GM10847 (cell line): Measurements from ENCODE around the gene STPG4.

Experiments
- POLR2A ChIP-seq: IDR thresholded peaks from 2 replicates; pipeline ENCODE4 v1.6.1; 2011; ENCODE audit not compliant: insufficient read length; ENCODE audit errors: extremely low read depth

The STPG4 gene

DNA sequence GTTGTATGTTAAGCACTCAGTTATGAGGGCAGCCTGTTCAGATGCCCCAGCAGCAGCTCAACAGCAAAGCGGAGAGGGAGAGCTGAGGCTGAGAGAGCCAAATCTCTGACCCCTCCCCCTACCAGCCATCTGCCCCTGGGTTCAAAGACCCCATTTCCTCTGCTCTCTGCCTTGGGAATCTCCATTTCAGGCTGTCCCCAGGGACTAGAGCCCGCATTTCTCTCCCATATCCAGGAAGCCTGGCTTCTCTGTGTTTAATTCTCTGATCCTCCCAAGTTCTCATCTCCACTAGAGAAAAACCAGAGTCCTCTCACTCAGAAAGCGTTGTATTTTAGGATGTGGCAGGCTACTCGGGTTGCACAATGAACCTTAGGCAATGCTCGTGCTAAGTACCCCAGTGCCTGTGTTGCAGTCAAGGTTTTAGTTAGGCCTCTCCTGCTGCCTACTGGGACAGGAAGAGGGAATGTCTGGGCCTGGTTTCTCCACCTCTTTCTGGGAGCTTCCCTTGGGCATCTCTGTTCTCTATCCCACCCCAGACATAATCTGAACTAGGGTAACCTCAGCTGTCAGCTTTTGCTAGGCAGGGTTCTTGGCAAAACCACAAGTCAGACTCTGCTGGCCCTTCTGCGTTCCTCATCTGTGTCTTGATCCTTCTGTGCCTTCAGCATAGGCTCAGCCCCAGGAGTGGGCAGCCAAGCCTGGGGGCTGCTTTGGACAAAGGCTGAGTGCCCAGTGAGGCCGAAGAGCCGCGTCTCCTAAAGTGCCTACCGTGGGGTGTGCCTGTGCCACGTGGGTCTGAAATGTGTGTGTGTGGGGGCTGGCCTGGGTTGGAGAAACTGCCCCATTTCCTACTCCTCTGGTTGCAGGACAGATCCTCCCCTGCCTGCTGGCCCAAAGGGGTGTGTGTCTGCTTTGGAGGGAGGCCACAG lies 96.8 kb downstream of the STPG4 start:
- no peak for TF ChIP-seq POLR2A

DNA sequence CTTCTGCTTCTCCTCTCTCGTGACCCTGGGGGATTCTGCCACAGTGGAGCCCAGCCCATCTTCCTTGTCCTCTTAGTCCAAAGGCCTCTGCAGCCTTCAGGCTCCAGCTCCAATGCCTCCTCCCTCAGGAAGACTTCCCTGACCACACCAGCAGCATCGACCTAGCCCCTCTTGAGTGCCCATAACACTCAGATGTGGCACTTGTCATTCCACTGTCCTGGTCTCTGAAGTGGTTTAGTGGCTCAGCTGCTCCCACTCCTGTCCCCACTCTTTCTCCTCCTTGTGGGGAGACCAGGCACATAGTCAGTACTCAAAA lies 97.5 kb downstream of the STPG4 start:
- no peak for TF ChIP-seq POLR2A

DNA sequence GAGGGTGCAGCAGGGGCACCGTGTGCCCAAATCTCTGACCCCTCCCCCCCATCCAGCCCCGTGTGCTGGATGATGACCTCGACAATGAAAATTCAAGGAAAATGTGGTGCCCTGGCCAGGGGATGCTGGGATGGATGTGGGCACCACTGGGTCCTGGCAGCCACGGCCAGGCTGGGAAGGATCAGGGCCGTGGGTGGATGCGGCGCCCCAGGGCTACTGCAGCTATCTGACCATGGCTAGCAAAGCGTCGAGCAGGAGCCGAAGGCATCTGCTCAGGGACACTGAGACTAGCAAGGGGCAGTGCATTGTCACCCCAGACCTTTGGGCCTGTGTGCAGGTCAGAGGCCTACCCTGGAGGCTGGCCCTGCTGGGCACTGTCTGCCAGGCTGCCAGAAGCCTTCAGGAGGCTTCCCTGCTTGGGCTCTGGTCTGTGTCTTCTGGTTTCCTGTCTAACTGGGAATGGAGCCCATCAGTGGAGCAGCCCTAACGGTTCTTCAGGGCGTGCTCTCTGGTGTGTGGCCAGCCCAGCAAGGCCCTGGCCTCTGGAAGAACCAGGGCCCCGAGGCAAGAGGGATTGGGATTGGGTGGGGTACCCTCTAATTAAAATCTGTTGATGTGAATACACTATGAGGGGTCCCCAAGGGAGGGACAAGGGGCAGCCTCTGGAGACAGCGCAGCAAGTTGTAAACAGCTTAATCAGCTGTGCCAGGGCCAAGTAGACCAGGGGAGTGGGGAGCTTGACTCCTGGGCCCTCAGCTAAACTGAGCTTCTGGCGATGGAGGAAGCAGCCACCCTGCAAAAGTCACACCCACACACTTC lies 98.0 kb downstream of the STPG4 start:
- TF ChIP-seq POLR2A = no peak

DNA sequence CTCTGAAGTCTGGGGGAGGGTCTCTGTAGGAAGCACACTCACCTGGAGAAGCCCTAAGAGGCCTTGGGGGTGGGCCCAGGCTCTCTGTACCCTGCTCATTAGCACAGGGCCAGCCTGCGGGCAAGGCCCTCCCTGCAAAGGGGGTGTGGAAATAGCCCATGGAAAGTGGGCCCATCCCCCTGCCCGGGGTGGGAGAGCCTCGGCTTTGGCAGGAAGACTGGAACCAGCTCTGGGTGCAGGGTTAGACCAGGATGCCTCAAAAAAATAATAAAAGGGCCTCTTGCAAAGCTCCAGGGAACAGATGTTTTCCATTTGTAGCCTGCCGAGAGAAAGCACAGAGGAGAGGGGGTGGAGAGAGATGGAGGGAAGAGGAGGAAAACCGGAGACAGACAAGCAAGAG lies 98.7 kb downstream of the STPG4 start:
- TF ChIP-seq POLR2A = no peak

DNA sequence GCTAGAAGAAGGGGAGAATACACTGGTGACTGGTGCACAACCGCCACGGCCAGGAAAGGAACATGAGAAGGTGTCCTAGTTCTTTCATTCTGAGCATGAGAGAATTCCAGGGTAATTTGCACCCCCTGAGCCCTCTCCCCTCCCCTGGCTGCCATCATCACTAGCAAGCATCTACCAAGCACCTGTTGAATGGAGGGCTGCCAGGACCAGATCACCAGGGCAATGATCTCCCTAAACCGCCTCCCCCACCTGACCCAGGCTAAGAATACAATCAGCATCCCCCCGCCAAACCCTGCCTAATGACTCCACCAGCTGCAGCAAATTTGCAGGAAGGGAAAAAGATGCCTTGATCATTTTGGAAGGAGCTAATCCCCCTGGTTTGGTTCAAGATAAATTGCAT lies 100.2 kb downstream of the STPG4 start:
- TF ChIP-seq POLR2A = no peak

DNA sequence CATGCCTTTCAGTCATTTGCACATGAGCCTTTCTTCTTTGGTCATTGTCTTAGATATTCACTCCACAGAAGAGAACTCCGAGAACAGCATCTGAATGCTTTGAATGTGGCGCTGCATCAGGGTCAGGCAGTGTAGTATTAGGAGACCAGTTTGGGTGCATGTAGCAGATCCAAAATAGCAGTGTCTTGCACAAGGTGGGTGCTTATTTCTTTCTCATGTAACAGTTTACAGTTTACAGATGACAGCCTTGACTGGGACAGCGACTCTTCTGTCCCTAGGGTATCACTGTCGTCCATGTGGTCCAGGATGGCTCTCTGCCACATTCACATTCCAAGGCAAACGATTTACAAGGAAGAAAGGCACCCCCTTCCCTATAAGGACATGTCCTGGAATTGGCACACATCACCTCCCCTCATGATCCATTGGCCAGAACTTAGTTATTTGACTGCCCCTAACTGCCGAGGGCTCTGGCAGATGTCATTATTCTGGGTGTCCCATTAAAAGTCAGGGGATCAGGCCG lies 101.0 kb downstream of the STPG4 start:
- no peak for TF ChIP-seq POLR2A

DNA sequence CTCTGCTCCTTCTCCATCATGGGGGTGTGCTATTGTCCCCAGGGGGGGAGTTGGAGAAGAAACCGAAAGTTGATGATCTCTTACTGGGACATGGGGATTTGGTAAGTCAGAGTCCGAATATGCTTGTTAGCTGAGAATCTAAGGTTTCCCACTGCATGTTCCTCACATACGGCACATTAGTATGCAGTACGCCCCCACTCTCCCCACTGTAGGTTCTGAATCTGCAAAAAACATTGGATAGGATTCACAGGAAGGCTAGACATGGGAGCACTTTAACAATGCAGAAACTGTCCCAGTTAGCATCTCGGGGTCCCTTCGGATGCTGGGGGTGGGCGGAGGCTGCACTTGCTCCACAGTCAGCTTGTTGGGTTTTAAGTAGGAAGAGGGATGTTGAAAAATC lies 102.3 kb downstream of the STPG4 start:
- no peak for TF ChIP-seq POLR2A

DNA sequence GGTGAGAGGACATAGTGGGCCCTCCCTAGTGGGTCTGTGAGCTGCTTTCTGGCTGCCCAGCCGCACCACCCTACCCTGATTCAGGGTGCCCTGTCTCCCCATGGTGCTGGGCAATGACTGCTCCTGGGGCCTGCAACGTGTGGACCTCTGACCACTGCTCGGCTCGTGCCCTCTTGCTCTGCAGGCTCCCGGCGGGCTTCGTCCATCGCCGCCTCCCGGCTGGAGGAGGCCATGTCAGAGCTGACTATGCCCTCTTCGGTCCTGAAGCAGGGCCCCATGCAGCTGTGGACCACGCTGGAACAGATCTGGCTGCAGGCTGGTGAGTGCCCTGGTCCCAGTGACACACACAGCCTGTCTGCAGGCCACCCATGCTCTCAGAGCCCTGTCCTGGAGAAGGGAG lies 103.5 kb downstream of the STPG4 start:
- no peak for TF ChIP-seq POLR2A

DNA sequence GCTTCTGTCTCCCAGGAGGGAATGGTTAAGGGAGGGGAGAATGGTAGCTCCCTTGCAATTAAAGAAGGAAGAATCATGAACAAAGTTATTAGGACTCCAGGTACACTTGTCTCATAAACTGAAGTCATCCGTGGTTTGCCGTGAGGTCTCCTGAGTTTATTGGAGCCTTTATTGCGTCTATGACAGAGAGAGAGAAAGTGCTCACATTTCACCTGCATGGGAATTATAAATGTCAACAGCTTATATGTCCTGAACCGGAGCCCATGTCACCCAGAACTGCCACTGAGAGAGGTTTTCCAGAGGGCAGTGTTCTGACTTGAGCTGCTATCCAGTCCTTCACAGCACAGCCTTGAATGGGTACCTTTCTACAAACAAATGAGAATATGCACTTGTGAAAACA lies 104.3 kb downstream of the STPG4 start:
- TF ChIP-seq POLR2A = no peak

DNA sequence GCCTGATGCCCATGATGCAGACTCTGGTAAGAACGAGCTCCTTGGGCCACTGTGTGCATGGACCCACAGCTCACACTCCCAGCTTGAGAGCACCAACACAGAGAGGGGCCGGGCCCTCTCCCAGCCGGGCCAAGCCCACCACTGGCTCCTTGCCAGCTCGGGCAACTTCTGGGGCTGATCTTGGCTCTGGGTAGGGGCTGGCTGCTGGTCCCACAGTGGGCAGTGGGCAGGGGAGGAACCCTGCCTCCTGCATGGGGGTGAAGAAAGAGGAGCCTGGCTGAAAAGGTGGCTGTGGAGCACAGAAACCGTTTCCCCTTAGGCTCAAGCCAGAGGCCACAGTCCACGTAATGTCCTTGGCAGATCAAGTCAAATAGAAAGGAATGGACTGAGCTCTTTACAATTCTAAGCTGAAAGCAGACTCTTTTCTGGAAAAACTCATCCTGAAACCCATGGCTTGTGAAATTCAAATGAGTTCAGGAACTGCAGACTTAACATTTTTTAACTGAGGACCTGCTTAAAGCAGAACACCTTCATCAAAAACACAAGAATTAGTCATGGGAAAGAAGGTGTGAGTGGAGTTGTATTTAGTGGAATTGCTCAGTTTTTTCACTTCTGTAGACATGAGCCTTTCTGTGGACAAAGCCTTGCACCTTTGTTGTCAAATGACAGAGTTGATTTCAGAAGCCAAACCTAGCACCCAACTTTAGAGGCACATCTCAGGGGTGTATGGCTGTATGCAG lies 104.9 kb downstream of the STPG4 start:
- no peak for TF ChIP-seq POLR2A

DNA sequence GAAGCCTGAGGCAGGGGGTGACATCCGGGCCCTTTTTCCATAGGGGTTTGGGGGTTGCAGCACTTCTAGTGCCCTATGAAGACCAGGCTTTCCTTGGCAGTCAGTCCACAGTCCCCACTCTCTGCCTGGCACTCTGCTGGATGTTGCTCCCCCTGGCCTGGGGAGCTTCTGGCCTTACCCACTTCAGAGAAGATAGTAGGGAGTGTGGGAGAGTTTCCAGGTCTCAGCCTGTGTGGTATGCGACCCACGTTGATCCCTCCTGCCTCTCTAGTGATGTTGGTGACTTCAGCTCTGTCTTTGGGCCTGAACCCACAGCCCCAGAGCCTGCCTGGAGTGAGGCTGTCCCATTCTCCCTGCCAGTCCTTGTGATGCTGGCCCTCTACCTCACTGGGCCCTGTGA lies 105.6 kb downstream of the STPG4 start:
- no peak for TF ChIP-seq POLR2A

DNA sequence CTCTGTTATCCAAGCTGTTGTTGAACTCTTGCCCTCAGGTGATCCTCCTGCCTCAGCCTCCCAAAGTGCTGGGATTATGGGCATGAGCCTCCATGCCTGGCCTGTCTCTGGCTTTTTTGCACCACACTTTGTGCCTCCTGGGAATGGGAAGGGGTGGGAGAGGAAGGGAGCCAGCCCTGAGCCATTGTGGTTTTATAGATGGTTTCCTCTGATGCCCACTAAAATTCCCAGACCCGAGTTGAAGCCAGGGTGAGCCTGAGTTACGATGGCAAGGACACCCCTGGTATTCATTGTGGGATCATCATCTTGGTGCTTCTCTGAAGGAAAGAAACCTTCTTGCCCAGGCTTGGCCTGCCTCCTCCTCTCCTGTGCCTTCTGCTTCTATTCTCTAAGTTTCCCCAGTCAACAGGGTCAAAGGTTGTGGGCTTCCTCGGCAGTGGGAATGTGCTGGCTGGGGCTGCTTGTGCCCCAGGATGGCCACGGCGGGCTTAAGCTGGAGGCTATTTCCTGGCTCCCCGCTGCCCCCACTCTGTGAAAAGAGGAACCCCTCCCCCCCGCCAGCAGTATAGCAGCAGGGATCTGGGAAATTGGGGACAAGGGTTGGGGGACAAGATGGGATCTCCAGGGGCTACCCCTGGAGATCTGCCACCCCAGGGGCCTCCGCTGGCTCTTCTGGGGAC lies 106.2 kb downstream of the STPG4 start:
- no peak for TF ChIP-seq POLR2A

DNA sequence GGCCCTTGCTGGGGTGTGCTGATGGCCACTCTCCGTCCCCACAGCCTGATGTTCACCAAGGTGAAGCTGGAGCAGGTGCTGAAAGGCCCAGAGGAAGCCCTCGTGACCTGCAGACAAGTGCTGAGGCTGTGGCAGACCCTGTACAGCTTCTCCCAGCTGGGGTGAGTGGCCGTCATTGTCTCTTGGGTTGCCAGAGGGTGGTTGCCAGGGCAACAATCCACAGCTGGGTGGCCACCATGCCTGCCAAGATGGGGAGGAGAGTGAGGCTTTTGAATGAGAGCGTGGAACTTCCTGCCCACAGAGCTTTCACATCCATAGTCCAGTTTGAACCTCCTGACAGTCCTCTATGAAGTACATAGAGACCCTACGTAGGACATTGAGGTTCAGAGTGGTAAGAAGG lies 108.8 kb downstream of the STPG4 start:
- TF ChIP-seq POLR2A = no peak

DNA sequence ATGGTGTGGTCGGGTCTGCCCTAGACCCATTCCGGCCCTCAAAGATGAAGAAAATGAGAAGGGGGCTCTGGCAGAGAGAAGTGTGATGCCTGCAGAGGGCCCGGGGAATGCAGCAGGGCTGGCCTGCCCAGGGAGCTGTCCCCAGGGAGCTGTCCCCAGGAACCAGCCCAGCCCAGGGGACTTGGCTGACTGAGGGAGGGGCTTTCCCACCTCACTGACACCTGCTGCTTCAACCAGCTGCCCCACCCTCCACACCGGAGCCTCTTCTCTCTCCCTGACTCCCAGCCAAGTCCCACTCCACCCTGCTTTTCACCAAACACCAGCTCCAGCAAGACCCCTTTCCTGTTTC lies 111.2 kb downstream of the STPG4 start:
- no peak for TF ChIP-seq POLR2A
